GM18508 (cell line): ENCODE data around the gene TTN.
"Not testable (repeated sequence)": the region's sequence is repeated elsewhere in the genome, so short reads cannot be mapped to it uniquely, and the experiment has no call there.

Experiments used
- ATAC-seq: cut with Tn5 transposase; IDR thresholded peaks from one replicate; pipeline ENCODE4 v1.9.1; 2021; ENCODE audit warnings: moderate number of reproducible peaks; ENCODE audit not compliant: insufficient read depth, unreplicated experiment

TTN gene

DNA sequence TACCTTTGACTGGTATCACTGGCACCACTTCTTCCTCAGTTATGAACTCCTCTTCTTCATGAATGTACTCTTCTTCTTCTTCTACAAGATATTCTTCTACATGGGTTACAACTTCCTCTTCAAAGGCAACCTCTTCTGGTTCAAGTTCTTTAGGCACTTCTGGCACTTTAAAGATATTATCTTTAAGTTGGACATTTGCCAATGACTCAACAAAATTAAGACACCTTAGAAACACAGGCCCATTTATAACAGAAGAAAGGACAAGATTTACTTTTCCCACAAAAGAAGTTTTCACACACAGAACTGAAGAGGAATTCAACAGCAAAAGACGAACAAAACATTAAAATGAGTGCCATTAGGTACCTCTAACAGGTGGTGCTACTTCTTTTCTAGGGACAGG, 127.3 kb downstream of the TTN start:
- ATAC-seq: no peak

DNA sequence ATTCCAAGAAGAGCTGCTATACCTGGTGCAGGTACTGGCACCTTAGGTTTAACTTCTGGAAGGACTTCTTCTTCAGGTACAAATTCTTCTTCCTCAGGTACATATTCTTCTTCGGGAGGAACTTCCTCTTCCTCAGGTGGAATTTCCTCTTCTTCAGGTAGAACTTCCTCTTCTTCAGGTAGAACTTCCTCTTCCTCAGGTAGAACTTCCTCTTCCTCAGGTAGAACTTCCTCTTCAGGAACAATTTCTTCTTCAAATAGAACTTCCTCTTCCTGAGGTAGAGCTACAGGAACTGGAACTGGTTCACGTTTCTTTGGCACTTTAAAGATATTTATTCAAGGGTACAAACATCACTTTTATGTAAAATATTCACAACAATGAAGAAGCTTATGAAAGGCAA, 129.6 kb downstream of the TTN start:
- no peak for ATAC-seq

DNA sequence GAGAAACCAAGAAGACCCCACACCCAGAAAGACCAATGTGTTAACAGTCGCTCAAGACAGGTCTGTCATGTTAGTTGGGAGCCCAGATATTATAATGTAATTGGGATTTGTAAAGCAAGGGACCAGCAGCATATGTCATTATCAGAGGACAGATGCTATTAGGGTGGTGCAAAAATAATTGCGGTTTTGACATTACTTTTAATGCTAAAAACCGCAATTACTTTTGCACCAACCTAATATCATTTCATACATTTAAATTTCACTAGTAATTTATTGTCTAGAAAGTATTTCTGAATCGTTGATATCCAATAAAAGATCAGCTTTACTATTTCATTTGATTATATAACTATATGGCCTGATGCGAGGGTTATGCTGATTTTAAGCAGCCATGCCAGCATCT, 131.2 kb downstream of the TTN start:
- no peak for ATAC-seq

DNA sequence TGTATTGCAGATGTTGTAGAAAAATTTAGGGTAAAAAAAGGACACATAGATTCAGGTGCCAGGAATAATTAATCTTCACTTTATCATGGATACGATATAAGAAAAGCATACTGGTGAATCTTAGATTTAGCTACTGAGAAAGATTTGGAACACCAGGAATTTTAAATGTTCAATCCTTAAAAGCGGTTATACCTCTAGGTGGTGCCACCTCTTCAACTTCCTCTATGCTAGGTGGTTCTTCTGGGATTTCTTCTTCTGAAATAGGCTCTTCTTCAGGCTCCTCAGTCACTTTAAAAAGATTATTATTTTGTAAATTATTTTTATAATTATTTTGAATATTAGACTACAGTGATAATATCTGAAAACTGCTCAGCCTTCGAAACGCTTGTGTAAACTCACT, 133.1 kb downstream of the TTN start:
- ATAC-seq: no peak

DNA sequence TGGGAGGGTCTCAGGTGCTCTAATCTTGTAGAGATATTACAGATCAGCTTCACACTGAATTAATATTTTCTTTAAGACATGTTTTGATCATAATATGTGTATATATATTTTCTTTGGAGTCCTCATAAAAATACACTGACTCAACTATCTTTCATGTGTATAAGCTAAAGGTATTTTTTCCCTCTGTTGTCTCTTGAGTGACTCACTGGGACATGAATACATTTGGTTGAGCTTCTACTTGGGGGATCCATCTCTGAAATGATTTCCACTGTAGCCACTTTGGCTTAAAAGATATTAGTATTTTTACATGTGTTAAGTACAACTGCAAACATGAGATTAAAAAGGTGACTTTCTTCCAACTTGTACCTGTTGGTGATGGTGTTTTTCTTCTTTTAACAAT, 140.8 kb downstream of the TTN start:
- no peak for ATAC-seq

DNA sequence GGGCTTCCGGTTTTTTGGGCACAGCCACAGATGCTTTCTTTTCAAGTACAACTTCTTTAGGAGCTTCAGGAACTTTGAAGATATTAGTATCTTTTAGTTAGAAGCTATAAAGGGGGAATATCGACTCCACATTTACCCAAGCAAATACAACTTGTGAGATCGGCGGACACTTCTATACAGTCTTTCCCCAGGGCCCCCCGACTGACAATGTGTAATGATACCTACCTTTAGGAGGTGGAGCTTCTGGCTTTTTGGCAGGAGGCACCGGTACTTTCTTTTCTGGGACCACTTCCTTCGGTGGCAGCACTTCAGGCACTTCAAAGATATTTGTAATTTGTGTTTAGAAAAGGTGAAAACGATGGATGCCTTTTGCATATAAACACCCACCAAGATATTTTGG, 148.7 kb downstream of the TTN start:
- not testable (repeated sequence) for ATAC-seq

DNA sequence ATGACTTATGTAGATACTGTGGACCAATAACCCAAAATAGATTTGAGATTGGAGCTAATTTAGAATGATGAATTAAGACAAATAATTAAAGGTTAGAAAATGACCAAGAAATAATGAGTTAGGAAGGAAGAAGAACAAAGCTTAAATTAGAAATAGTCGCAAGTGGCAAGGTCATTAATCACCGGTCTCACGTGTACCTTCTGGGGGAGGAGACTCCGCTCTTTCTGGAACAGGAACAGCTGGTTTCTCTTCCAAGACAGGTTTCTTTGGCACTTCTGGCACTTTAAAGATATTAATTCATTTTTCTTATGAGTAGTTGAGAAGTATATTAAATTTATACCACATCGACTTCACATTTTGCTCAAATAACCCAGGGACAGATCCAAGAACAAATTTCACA, 156.7 kb downstream of the TTN start:
- no peak for ATAC-seq

DNA sequence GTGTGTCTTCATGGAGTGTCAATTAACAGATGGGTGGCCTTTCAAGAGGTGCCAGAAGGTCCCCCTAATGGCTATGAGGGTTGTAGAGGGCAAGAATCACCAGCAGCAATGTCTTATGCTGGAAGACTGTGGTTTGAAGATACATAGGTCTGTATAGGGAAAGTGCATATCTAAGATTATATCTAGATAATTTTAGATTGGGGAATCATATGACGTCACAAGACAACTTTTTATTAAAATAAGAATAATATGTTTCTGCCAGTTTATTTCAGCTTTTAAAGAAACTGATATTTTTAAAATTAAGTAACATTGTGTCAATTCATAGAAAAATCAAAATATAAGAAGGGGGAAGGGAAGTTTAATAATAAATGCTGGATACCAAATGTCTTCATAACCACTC, 162.3 kb downstream of the TTN start:
- no peak for ATAC-seq

DNA sequence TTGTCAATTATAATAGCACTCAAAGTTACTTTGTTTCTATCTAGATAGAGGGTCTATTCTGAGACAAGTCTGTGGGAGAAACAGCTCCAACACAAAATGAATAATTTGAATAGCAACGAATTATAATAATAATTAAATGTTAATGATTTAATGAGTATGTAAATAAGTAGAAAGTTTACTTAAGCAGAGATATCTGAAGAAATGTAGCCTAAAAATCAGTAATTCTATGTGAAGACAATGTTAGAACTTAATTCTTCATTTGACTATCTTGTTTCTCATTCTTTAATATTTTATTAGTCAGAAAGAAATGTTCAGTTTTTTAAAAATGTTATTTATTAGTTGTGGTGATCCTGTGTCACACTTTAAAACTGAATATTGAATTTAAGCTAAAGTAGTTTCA, 165.7 kb downstream of the TTN start:
- ATAC-seq: no peak

DNA sequence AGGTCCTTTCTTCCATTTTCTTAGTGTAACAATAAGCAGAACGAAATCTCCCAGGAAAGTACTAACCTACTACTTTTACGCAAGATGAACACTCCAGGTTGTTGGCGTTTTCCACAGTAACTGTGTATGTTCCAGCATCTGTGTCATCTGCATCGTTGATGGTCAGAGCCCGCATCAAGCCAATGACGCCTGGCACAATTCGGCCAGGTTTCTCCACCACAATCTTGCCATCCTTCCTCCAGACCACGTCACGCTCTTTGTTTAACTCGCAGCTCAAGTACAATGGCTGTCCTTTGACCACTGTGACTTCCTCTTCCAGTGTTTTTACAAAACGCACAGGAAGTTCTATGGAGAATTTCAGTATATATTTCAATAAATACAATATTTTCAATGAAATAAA, 171.3 kb downstream of the TTN start:
- no peak for ATAC-seq

DNA sequence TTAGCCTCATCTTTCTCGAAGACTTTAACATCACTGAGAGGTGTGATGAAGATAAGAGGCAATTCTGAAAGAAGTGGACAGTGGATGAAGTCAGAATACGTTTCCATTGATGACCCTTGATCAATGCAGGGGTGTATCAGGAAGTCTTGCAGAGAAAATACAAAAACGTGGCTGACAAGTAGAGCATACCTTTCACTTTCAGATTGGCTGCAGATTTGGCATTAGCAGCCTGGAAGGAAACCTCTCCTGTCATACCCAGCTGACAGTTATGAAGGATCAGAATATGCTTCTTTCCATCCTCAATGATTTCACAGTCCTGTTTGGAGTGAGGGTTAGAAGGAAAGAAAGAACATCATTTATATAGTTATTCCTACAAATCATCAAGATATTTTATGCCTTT, 174.5 kb downstream of the TTN start:
- ATAC-seq: no peak

DNA sequence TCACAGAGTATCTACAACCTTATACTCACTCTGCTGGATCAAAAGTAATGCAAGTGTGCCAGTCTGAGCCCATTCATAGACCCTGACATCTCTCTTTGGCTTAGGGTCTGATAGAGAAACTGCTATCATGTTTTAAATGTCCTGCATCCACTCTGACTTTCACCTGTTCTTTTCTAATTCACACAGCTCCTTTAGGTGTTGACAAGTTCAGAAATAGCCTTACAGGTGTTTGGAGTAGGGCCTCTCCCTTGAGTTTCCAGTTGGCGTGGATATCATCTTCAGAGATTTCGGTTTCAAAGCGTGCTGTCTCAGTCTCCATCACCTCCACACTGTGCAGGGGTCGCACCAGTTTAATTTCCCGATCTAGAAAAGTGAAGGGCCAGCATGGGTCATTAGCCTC, 176.6 kb downstream of the TTN start:
- ATAC-seq: no peak

DNA sequence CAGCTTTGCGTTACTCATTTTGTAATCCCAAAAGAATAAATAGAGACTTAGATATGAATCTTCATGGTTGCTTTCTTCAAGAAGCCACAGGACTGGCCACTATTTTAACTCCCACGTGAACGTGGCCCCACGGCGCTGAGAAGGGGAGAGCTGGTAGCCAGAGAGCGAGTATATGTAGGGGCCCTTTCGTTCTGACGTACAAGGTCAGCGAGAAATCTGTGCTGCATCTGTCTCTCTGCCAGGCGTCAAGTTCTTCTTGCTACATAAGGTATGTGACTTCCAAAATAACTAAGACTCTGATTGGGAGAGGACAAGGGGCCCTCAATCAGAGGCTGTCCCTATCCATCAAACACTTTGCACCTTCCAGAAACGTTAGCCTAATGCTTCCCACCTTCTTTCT, 177.8 kb downstream of the TTN start:
- no peak for ATAC-seq

DNA sequence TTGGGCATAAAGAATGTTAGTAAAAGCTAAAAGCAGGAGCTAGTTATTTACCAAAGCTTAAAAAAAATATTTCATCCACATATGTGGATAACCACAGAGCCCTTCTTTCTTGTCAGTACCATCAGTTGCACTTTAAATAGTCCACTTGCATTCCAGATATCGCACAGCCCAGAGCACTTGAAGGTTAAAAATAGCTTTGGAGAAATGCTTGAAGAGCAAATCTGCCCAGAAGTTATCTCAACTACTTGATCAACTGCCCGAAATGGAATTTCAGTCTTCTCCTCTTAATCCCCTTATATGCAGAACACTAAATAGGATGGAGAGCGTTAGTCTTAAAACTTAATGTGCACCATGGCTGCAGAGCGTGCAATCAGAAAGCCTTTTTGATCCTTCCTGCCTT, 178.6 kb downstream of the TTN start:
- ATAC-seq: no peak

DNA sequence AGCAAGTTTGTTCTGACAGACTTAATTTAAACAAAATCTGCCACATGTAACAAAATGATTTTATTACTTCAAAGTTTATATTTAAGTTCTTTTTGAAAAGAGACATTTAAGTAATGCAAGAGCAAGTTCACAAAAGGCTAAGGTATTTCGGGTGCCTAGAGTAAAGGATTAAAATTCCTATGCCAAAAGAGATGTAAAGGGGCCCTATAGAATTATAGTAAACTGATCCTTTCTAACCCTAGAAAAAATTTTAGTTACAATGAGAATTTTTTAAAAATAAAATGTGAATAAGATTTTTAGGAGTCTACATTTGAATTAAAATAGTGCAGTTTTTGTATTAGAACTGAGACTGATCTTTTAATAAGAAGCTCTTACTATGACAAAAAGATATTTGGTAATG, 179.8 kb downstream of the TTN start:
- no peak for ATAC-seq

DNA sequence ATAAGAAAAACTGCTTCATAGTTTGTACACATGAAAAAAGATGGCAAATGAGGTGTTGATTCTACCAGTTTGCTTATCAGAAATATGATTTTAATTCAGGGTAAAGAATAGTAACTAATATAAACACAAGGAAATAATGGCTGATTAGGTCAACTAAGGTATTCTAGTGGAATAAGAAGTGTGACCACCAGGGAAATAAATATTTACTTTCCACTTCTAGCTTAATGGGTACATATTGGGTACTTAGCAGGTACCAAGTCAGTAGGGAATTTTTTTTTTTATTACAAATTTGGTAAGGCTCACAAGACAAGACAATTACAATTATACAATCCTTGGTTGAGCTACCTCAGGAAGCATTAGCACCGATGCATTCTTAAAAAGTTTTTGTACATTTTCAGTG, 191.3 kb downstream of the TTN start:
- no peak for ATAC-seq

DNA sequence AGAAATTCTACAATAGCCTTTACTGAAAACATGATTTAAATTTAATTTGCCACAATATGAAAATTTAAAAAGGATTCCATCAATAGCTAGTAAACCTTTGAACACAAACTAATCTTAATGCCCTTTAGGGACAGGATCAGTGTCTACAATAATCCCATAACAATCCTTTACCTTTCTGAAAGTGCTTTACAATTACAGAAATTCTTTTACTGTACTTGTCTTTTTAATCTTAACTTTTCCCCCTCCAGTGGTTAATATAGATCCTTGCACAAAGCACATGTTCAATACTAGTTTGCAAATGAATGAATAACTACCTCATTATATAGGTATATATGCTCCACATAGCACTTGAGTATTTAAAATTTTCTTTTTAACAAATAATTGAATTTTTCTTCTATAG, 204.3 kb downstream of the TTN start:
- no peak for ATAC-seq

DNA sequence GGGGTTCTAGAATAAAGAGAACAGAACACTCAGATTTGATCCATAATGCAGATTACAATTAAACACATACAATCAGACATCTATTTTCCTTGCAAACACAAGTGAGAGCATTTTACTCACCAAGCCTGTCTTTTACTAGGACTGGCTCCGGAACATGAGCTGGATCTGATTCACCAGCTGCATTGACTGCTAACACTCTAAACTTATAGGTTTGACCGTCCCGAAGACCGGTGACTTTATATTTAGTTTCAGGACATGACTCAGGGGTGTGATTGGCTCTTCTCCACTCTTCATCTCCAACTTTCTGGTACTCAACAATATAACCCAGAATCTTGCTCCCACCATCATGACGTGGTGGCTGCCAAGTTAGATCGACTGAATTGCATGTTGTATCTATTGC, 214.6 kb downstream of the TTN start:
- ATAC-seq: no peak

DNA sequence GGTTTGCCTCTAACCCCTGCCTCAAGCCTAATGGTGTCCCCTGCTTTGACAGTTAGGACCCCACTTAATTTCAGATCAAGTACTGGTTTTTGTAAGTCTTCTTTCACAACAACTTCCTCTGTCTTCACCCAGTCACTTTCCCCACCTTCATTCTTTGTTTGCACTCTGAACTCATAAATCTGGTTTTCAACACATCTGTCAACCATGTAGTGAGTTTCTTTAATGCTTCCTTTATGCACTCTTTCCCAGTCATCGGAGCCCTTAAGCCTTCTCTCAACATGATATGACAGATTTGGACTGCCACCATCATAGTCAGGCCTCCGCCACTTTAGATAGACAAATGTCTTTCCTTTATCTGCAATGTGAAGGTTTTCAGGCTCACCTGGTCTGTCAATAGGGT, 217.9 kb downstream of the TTN start:
- ATAC-seq: no peak

DNA sequence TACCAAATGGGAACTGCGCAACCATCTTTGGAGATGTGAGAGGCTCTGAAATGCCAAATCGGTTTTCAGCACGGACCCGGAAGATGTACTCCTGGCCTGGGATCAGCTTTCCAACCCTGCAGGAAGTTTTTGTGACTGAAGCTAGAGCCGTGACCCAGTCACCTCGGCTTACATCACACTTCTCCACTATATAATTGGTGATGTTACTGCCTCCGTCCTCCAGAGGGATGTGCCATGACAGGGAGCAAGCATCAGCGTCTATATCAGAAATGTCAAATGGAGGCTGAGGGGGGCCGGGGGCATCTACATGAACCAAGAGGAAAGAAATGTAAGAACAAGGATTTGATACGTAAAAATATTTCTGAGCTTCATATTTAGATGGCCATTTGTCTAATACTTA, 222.6 kb downstream of the TTN start:
- no peak for ATAC-seq

DNA sequence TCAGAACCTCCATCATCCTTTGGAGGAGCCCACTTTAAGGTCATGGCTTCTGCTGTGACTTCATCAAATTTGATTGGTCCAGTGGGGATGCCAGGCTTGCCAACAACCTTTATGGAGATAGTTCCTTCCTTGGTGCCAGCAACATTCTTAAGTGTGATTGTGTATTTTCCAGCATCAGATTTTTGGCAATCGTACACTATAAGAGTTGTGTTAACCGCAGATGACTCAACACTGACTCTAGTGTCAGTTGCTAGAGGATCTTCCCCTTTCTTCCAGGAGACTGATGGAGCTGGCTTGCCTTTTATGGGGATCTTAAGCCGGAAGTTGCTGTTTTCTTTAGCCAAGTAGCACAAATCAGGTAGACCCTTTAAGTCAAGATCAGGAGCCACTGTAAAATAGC, 228.2 kb downstream of the TTN start:
- no peak for ATAC-seq

DNA sequence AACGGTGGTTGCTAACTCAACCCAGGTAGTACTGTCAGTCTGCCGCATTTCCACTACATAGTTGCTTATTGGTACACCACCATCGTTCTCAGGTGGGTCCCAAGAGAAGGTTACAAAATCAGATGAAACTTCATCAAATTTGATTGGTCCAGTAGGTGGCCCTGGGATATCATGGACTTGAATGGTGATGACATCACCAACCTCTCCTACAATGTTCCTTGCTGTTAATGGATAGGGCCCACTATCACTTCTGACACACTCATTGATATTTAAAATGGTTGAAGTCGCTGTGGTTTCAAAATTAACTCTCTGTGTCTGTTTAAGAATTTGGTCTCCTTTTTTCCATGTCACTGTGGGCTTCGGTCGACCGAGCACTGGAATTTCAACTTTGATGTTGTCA, 232.4 kb downstream of the TTN start:
- no peak for ATAC-seq

DNA sequence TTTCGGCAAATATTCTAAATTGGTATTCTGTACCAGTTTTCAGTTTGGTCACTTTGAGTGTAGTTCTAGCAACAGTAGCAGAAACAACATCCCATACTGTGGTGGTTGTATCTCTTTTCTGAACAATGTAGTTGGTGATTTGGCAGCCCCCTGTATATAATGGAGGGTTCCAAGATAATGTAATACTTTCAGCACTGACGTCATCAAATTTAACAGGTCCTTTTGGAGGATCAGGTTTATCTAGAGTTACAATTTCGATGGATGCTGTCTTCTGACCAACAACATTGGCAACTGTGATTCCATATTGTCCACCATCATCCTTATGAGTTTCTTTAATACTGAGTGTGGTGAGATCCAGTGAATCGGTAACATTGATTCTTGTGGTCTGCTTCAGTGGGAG, 239.0 kb downstream of the TTN start:
- no peak for ATAC-seq

DNA sequence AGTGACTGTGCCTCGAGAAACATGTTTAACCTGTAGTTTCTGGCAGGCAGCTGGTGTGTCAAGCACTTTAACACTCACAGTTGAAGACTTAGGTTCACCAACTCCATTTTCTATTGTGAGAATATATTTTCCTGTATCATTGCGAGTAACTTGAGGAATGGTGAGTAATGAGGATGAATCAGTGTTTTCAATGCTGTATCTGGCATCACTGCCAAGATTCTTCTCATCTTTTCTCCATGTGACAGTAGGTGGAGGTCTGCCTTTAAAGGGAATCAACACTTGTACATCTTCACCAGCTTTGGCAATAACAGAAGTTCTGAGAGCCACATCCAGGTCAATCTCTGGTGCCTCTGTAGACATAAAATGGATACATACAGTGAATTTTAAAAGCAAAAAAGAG, 254.2 kb downstream of the TTN start:
- ATAC-seq: no peak
